ENCODE results near the gene SLC8A2.

GRCh38 chr19:47506459-47506858 is 34.8 kb upstream of the SLC8A2 start:
- TF ChIP-seq CTCF (IDR thresholded peaks at IDR 0.05) (no peak), EZH2 (IDR thresholded peaks at IDR 0.05; ENCODE audit: borderline replicate concordance, insufficient read depth, low read depth, low read length, poor library complexity, severe bottlenecking) (no peak)
